ENCODE measurements around the gene TRAPPC6A. TPM values are rescaled to one million over a fixed set of nuclear protein-coding genes. Genes with fewer than 3 reads are reported as not detected.

The TRAPPC6A gene
- total and polyA plus RNA-seq, 9 of the 15 experiments (the other 6 are each of a cell fraction or from before 2014, with no cell fraction given): 0.82 to 23.6 (median 11.6) TPM

DNA sequence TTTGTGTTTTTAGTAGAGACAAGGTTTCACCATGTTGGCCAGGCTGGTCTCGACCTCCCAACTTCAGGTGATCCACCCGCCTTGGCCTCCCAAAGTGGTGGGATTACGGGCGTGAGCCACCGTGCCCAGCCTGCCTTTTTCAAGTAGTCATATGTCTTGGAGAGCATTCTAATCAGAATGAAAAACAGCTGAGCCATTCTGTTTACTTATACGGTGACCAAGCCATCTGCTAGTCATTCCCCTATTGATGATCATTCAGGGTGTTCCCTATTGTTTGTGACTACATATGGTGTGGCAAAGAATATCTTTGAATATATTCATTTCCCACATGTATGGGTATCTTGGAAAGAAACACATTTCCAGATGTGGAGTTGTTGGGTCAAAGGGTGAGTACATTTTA lies 17.7 kb upstream of the TRAPPC6A start (continued):
- no peak for TF ChIP-seq ZNF277 (CRISPR knock-in tag; IDR thresholded peaks at IDR 0.05; ENCODE audit: borderline replicate concordance)
- TF ChIP-seq ZKSCAN3 (CRISPR knock-in tag; IDR thresholded peaks at IDR 0.05): no peak
- TF ChIP-seq, protein P1, sequence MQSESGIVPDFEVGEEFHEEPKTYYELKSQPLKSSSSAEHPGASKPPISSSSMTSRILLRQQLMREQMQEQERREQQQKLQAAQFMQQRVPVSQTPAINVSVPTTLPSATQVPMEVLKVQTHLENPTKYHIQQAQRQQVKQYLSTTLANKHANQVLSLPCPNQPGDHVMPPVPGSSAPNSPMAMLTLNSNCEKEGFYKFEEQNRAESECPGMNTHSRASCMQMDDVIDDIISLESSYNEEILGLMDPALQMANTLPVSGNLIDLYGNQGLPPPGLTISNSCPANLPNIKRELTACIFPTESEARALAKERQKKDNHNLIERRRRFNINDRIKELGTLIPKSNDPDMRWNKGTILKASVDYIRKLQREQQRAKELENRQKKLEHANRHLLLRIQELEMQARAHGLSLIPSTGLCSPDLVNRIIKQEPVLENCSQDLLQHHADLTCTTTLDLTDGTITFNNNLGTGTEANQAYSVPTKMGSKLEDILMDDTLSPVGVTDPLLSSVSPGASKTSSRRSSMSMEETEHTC (IDR thresholded peaks at IDR 0.05): no peak
- no peak for TF ChIP-seq MBD2 (IDR thresholded peaks at IDR 0.05; ENCODE audit: borderline replicate concordance, low read depth)
- TF ChIP-seq HDAC2 (IDR thresholded peaks at IDR 0.05): 0 out of 2 replicates have a peak, but pooled peaks have one; percentile 25
- TF ChIP-seq SRSF9 (IDR thresholded peaks at IDR 0.05; ENCODE audit: borderline replicate concordance, low read depth, low read length): no peak
- TF ChIP-seq RCOR1 (IDR thresholded peaks at IDR 0.05; ENCODE audit: borderline replicate concordance in 1 of 2, low read depth in 2 of 2, low read length in 2 of 2): no peak
- TF ChIP-seq ZNF717 (CRISPR knock-in tag; IDR thresholded peaks at IDR 0.05): no peak
- TF ChIP-seq, protein P2, sequence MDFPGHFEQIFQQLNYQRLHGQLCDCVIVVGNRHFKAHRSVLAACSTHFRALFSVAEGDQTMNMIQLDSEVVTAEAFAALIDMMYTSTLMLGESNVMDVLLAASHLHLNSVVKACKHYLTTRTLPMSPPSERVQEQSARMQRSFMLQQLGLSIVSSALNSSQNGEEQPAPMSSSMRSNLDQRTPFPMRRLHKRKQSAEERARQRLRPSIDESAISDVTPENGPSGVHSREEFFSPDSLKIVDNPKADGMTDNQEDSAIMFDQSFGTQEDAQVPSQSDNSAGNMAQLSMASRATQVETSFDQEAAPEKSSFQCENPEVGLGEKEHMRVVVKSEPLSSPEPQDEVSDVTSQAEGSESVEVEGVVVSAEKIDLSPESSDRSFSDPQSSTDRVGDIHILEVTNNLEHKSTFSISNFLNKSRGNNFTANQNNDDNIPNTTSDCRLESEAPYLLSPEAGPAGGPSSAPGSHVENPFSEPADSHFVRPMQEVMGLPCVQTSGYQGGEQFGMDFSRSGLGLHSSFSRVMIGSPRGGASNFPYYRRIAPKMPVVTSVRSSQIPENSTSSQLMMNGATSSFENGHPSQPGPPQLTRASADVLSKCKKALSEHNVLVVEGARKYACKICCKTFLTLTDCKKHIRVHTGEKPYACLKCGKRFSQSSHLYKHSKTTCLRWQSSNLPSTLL (IDR thresholded peaks at IDR 0.05): no peak
- no peak for TF ChIP-seq ZNF589 (CRISPR knock-in tag; IDR thresholded peaks at IDR 0.05; ENCODE audit: low read depth)
- TF ChIP-seq SRF (CRISPR knock-in tag; IDR thresholded peaks at IDR 0.05): no peak
- TF ChIP-seq BRD4 (IDR thresholded peaks at IDR 0.05): no peak
- TF ChIP-seq ZNF785 (CRISPR knock-in tag; IDR thresholded peaks at IDR 0.05): no peak
- no peak for TF ChIP-seq THAP7 (CRISPR knock-in tag; IDR thresholded peaks at IDR 0.05)
- no peak for TF ChIP-seq U2AF1 (optimal IDR thresholded peaks at IDR 0.05; ENCODE audit: low read depth, low read length)
- TF ChIP-seq GTF2E2 (tag; IDR thresholded peaks at IDR 0.05): no peak
- TF ChIP-seq TFAP4 (CRISPR knock-in tag; IDR thresholded peaks at IDR 0.05; ENCODE audit: borderline replicate concordance): peak; percentile 78
- no peak for TF ChIP-seq YBX1 (IDR thresholded peaks at IDR 0.05)
- TF ChIP-seq, protein P3, sequence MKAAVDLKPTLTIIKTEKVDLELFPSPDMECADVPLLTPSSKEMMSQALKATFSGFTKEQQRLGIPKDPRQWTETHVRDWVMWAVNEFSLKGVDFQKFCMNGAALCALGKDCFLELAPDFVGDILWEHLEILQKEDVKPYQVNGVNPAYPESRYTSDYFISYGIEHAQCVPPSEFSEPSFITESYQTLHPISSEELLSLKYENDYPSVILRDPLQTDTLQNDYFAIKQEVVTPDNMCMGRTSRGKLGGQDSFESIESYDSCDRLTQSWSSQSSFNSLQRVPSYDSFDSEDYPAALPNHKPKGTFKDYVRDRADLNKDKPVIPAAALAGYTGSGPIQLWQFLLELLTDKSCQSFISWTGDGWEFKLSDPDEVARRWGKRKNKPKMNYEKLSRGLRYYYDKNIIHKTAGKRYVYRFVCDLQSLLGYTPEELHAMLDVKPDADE (conservative IDR thresholded peaks at IDR 0.05; ENCODE audit: control insufficient read depth, low read depth, low read length): no peak
- TF ChIP-seq ZNF212 (CRISPR knock-in tag; IDR thresholded peaks at IDR 0.05): no peak
- no peak for TF ChIP-seq TCF7L2 (IDR thresholded peaks at IDR 0.05; ENCODE audit: low read depth, low read length)
- no peak for TF ChIP-seq ZNF12 (CRISPR knock-in tag; IDR thresholded peaks at IDR 0.05)
- TF ChIP-seq ZSCAN29 (IDR thresholded peaks at IDR 0.05): no peak
- no peak for TF ChIP-seq HNRNPLL (IDR thresholded peaks at IDR 0.05; ENCODE audit: low read depth, low read length, poor library complexity, severe bottlenecking)

Data from K562 (cell line).